ENCODE results near the gene NR3C2.

Gene NR3C2

GRCh38 chr4:148435654-148436406 is 6.4 kb downstream of the NR3C2 start:
- peak in 2 of 58 donors; percentile 5 to 35 for DNase-seq

- DNase-seq = no peak
Observed at GRCh38 chr4:148434075-148434773, 8.0 kb downstream of the NR3C2 start.

- no peak for DNase-seq
Observed at GRCh38 chr4:148431401-148431800, 10.8 kb downstream of the NR3C2 start.

GRCh38 chr4:148430854-148431253 is 11.4 kb downstream of the NR3C2 start:
- no peak for DNase-seq

GRCh38 chr4:148429206-148429605 is 13.0 kb downstream of the NR3C2 start:
- no peak for DNase-seq

GRCh38 chr4:148426643-148427042 is 15.6 kb downstream of the NR3C2 start:
- DNase-seq = no peak

GRCh38 chr4:148425327-148426110 is 16.7 kb downstream of the NR3C2 start:
- no peak for DNase-seq

- DNase-seq = no peak
Observed at GRCh38 chr4:148420397-148420796, 21.8 kb downstream of the NR3C2 start.

GRCh38 chr4:148415500-148415899 is 26.7 kb downstream of the NR3C2 start:
- no peak for DNase-seq

GRCh38 chr4:148412460-148412994 is 29.7 kb downstream of the NR3C2 start:
- DNase-seq = no peak

GRCh38 chr4:148405161-148405893 is 36.9 kb downstream of the NR3C2 start:
- DNase-seq = no peak

- DNase-seq = no peak
Observed at GRCh38 chr4:148398988-148399387, 43.2 kb downstream of the NR3C2 start.

GRCh38 chr4:148397771-148398170 is 44.4 kb downstream of the NR3C2 start:
- no peak for DNase-seq

- DNase-seq = no peak
Observed at GRCh38 chr4:148396986-148397673, 45.1 kb downstream of the NR3C2 start.

- no peak for DNase-seq
Observed at GRCh38 chr4:148395771-148396170, 46.4 kb downstream of the NR3C2 start.

- DNase-seq = no peak
Observed at GRCh38 chr4:148391056-148391455, 51.2 kb downstream of the NR3C2 start.

- DNase-seq = no peak
Observed at GRCh38 chr4:148390311-148390710, 51.9 kb downstream of the NR3C2 start.

GRCh38 chr4:148380291-148380690 is 61.9 kb downstream of the NR3C2 start:
- DNase-seq = no peak

GRCh38 chr4:148376151-148376550 is 66.1 kb downstream of the NR3C2 start:
- DNase-seq = peak in 4 of 58 donors; percentile 1 to 54 (median 6)

GRCh38 chr4:148375584-148375983 is 66.6 kb downstream of the NR3C2 start:
- DNase-seq = no peak

Measured in anterior cingulate cortex (tissue), 58 donors.